Measurements from ENCODE around the gene SLPI.

DNA sequence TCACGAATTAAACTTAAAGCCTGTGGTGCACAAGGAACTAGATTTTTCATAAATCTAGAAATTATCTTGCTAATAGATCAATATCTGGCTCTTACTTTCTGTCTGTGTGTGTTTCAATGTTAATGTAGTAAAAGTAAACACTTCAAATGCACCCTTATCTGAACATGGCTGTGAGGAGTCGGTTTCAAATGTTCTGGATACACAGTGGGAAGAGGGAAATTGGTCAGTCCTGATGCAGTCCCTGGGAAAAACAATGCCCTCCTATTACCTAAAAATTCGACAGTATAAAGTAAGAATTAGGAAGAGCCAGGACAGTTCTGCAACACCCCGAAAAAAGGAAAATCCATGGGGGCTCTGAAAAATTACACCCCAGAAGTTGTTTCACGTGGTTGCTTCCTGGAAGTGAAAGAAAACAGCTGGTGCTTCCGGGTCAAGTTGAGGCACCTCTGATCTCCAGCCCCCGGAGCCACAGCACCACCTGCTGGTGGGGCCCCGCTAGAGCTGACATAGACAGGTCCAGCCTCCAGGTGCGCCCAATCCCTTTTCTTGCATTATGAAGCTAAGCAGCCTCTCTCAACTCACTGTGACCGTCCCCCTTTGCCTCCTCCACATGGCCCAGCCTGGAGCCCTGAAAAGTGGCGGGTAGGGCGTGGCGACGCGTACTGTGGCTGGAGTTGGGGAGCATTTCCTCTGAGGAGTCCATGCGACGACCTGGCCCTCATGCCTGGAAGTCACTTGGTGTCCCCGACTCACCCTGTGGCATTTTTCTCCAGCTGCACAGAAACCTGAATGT, 24.9 kb downstream of the SLPI start:
- TF ChIP-seq, protein P1, sequence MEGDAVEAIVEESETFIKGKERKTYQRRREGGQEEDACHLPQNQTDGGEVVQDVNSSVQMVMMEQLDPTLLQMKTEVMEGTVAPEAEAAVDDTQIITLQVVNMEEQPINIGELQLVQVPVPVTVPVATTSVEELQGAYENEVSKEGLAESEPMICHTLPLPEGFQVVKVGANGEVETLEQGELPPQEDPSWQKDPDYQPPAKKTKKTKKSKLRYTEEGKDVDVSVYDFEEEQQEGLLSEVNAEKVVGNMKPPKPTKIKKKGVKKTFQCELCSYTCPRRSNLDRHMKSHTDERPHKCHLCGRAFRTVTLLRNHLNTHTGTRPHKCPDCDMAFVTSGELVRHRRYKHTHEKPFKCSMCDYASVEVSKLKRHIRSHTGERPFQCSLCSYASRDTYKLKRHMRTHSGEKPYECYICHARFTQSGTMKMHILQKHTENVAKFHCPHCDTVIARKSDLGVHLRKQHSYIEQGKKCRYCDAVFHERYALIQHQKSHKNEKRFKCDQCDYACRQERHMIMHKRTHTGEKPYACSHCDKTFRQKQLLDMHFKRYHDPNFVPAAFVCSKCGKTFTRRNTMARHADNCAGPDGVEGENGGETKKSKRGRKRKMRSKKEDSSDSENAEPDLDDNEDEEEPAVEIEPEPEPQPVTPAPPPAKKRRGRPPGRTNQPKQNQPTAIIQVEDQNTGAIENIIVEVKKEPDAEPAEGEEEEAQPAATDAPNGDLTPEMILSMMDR (conservative IDR thresholded peaks at IDR 0.05) = peak; percentile 85
- TF ChIP-seq ZFX (IDR thresholded peaks at IDR 0.05) = no peak
